ENCODE measurements around the gene ZCCHC7. TPM values are rescaled to one million over a fixed set of nuclear protein-coding genes. Genes with fewer than 3 reads are reported as not detected.

Gene ZCCHC7
- total RNA-seq, 4 donors from 2014 or later: 22.1 to 31.9 (median 25.6) TPM

DNA sequence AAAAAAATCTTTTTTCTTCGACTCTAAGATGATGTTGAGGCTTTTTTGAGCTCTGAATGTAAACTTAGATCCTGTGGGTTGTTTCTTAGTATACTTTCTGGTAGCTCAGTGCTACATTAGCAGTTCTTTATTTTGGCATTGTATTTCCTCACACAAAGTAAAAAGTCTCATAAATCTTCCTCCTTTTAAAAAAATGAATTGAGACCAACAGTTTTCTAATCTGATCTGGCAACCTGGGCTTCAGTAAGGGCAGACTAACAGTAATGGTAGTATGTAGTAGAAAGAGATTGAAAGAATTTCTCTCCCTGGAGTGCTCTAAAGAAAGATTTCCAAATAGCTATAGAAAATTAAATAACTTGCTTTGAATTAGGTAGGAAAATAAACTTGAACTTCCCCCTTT, 31.4 kb downstream of the ZCCHC7 start:
- DNase-seq: no peak
- Histone ChIP-seq H3K36me3 (no peaks in the 10 kb centered on the region), H3K27me3 (no peaks in the 10 kb centered on the region), H3K4me3 (replicated peaks in 1 of 3) (no peak overlapping the region), H3K9me3 (no peaks in the 10 kb centered on the region), H3K4me1 (peaks cover 4 to 6% of the 10 kb centered on the region in 2 donors), H3K27ac (no peak overlapping the region)
- intact Hi-C loops (cut with DNase I): no loop called here
- WGBS, 2 donors: 80 to 97% methylated on average over 1 of the region's 1 CpG
- TF ChIP-seq, protein P1, sequence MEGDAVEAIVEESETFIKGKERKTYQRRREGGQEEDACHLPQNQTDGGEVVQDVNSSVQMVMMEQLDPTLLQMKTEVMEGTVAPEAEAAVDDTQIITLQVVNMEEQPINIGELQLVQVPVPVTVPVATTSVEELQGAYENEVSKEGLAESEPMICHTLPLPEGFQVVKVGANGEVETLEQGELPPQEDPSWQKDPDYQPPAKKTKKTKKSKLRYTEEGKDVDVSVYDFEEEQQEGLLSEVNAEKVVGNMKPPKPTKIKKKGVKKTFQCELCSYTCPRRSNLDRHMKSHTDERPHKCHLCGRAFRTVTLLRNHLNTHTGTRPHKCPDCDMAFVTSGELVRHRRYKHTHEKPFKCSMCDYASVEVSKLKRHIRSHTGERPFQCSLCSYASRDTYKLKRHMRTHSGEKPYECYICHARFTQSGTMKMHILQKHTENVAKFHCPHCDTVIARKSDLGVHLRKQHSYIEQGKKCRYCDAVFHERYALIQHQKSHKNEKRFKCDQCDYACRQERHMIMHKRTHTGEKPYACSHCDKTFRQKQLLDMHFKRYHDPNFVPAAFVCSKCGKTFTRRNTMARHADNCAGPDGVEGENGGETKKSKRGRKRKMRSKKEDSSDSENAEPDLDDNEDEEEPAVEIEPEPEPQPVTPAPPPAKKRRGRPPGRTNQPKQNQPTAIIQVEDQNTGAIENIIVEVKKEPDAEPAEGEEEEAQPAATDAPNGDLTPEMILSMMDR (IDR thresholded peaks at IDR 0.05): no peak
- no peak for TF ChIP-seq POLR2A (IDR thresholded peaks at IDR 0.05)

DNA sequence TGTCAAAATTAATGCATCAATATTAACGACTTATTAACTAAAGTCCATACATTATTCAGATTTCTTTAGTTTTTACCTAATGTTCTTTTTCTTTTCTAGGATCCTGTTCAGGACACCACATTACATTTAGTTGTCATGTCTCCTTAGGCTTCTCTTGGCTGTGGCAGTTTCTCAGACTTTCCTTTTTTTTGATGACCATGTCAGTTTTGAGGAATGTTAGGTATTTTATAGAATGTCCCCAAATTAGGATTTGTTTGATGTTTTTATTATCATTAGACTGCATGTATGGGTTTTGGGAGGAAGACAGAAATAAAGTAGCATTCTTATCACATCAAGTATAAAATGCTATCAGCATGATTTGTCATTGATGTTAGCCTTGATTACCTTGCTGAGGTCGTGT, 32.0 kb downstream of the ZCCHC7 start:
- no peaks in the 10 kb centered on the region for H3K9me3 ChIP-seq
- intact Hi-C loops (cut with DNase I): no loop called here
- TF ChIP-seq, protein P1 (IDR thresholded peaks at IDR 0.05): no peak
- no peak for TF ChIP-seq POLR2A (IDR thresholded peaks at IDR 0.05)
- no peaks in the 10 kb centered on the region for H3K36me3 ChIP-seq
- no peaks in the 10 kb centered on the region for H3K27me3 ChIP-seq
- no peak for DNase-seq
- H3K27ac ChIP-seq: no peak overlapping the region
- H3K4me3 ChIP-seq (replicated peaks in 1 of 3): no peak overlapping the region
- peaks cover 4 to 6% of the 10 kb centered on the region in 2 donors for H3K4me1 ChIP-seq
- WGBS, 2 donors: 52 to 72% methylated on average over 2 of the region's 2 CpGs

DNA sequence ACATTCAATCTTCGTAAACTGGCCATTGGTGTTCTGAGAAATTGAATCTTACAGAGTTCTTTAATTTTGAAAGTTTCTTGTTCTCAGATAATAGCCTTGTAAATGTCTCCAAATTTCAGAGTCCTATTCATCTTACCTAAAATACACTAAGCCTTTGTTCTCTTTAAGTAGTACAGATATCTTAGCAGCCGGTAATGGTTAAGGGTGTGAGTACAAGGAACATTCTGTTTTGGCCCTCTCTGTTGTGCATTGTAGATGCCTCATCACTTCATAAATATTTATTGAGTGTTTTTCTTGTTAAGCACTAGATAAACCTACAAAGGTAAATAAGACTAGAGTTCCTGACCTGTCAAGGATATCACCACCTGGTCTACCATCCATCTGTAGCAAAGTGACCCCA, 35.2 kb downstream of the ZCCHC7 start:
- Histone ChIP-seq H3K27ac (no peak overlapping the region), H3K4me1 (peaks cover 4 to 6% of the 10 kb centered on the region in 2 donors), H3K4me3 (replicated peaks in 1 of 3) (no peak overlapping the region), H3K36me3 (no peaks in the 10 kb centered on the region), H3K9me3 (no peaks in the 10 kb centered on the region), H3K27me3 (no peaks in the 10 kb centered on the region)
- 91 to 95% methylated on average over 2 of the region's 2 CpGs for WGBS, 2 donors
- intact Hi-C loops (cut with DNase I): no loop called here
- no peak for DNase-seq
- TF ChIP-seq, protein P1 (IDR thresholded peaks at IDR 0.05): no peak
- no peak for TF ChIP-seq POLR2A (IDR thresholded peaks at IDR 0.05)

DNA sequence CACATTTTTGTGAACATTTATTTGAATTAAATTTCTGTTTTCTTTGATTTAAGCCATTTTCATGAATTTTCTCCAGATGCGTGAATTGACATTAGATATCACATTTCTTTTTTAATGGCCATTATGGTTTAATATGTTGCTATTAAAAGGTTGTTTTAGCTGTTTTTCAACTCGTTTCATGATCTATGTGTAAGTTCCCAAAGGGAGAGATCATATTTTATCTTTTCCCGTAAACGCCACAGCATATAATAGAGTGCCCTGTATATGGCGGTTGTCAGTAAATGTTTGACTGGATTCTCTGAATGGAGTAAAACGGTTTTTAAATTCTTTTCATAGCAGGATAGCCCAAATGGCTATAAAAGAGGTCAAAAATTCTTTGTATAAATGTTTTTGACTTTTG, 35.8 kb downstream of the ZCCHC7 start:
- DNase-seq: no peak
- Histone ChIP-seq H3K9me3 (no peaks in the 10 kb centered on the region), H3K27ac (no peak overlapping the region), H3K4me1 (peaks cover 4 to 6% of the 10 kb centered on the region in 2 donors), H3K36me3 (no peaks in the 10 kb centered on the region), H3K27me3 (no peaks in the 10 kb centered on the region), H3K4me3 (replicated peaks in 1 of 3) (no peak overlapping the region)
- intact Hi-C loops (cut with DNase I): no loop called here
- no peak for TF ChIP-seq POLR2A (IDR thresholded peaks at IDR 0.05)
- TF ChIP-seq, protein P1 (IDR thresholded peaks at IDR 0.05): no peak
- 93 to 95% methylated on average over 6 of the region's 6 CpGs for WGBS, 2 donors

GRCh38 chr9:37156781-37157356, 36.5 kb downstream of the ZCCHC7 start:
- H3K27me3 ChIP-seq: no peaks in the 10 kb centered on the region
- H3K4me1 ChIP-seq: peaks cover 4 to 6% of the 10 kb centered on the region in 2 donors
- WGBS, 2 donors: 95 to 97% methylated on average over 4 of the region's 4 CpGs
- H3K9me3 ChIP-seq: no peaks in the 10 kb centered on the region
- intact Hi-C loops (cut with DNase I): no loop called here
- H3K36me3 ChIP-seq: no peaks in the 10 kb centered on the region
- H3K4me3 ChIP-seq (replicated peaks in 1 of 3): no peak overlapping the region
- no peak for DNase-seq
- TF ChIP-seq, protein P1 (IDR thresholded peaks at IDR 0.05): no peak
- no peak for TF ChIP-seq POLR2A (IDR thresholded peaks at IDR 0.05)
- H3K27ac ChIP-seq: no peak overlapping the region

Data from thyroid gland (tissue), 4 donors.